ENCODE data around the gene RETN.

DNA sequence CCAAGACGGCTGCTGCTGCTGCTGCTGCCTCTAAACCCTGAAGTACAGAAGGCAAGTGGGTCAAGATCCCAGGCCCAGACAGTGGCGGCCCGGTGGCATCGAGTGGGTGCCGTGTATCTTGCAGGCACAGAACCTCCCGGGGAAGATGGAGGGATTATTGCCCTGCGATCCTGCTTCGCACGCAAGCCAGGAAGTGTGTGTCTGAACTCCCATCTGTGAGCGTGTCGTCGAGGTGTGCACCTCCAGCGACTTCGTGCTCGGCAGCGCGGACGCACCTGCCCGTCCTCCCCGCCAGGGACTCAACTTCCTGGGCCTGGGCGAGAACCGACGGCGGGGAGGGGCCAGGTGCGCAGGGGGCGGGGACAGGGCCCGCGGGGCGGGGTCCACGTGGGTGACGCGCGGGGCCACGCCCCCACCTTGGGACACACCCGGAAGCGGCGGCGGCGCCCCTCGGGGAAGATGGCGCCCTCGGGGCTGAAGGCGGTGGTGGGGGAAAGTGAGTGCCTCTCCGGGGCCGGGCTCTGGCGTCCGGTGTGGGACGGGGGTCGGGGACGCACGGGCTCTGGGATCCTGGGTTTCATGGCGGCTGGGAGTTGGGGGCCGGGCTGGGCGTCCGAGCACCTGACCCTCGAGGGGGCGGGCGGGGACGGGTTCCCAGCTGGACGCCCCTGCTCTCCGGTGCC, 32.0 kb upstream of the RETN start, which contains the start of gene STXBP2:
- TF ChIP-seq, protein P1, sequence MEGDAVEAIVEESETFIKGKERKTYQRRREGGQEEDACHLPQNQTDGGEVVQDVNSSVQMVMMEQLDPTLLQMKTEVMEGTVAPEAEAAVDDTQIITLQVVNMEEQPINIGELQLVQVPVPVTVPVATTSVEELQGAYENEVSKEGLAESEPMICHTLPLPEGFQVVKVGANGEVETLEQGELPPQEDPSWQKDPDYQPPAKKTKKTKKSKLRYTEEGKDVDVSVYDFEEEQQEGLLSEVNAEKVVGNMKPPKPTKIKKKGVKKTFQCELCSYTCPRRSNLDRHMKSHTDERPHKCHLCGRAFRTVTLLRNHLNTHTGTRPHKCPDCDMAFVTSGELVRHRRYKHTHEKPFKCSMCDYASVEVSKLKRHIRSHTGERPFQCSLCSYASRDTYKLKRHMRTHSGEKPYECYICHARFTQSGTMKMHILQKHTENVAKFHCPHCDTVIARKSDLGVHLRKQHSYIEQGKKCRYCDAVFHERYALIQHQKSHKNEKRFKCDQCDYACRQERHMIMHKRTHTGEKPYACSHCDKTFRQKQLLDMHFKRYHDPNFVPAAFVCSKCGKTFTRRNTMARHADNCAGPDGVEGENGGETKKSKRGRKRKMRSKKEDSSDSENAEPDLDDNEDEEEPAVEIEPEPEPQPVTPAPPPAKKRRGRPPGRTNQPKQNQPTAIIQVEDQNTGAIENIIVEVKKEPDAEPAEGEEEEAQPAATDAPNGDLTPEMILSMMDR (IDR thresholded peaks at IDR 0.05), result no peak
- TF ChIP-seq POLR2A (IDR thresholded peaks at IDR 0.05), result no peak
